LHCN-M2 (cell line): ENCODE data around the gene TNS1. TPM values are rescaled to one million over a fixed set of nuclear protein-coding genes. Genes with fewer than 3 reads are reported as not detected.

Experiments used
- DNase-seq: peaks from one replicate; pipeline ENCODE4 v3.0.0-alpha.2; 2012; ENCODE audit warnings: low read depth
- total RNA-seq: library from RNA; depleted of rRNA; stranded (reverse); fragments of >200 nt; gene quantifications from 2 replicates; pipeline ENCODE4 v1.2.3, GENCODE V29; 2014

TNS1 gene
- total RNA-seq, 1 experiment from 2014 or later, result 53.4 TPM

- DNase-seq, result peak; percentile 84
Measured at GRCh38 chr2:217899231-217900009, 103.4 kb downstream of the TNS1 start.

GRCh38 chr2:217897816-217898806 lies 104.7 kb downstream of the TNS1 start:
- no peak for DNase-seq

- DNase-seq, result no peak
Measured at GRCh38 chr2:217897091-217897715, 105.6 kb downstream of the TNS1 start.

- no peak for DNase-seq
Measured at GRCh38 chr2:217895070-217895635, 107.6 kb downstream of the TNS1 start.

GRCh38 chr2:217893440-217893839 lies 109.4 kb downstream of the TNS1 start:
- no peak for DNase-seq

GRCh38 chr2:217892560-217892959 lies 110.2 kb downstream of the TNS1 start:
- no peak for DNase-seq

GRCh38 chr2:217890445-217890844 lies 112.3 kb downstream of the TNS1 start:
- peak; percentile 90 for DNase-seq

- no peak for DNase-seq
Measured at GRCh38 chr2:217889656-217890055, 113.1 kb downstream of the TNS1 start.

- no peak for DNase-seq
Measured at GRCh38 chr2:217887841-217888701, 114.7 kb downstream of the TNS1 start.

- peak; percentile 60 for DNase-seq
Measured at GRCh38 chr2:217886720-217887309, 116.0 kb downstream of the TNS1 start.

GRCh38 chr2:217886091-217886490 lies 116.7 kb downstream of the TNS1 start:
- no peak for DNase-seq

- DNase-seq, result no peak
Measured at GRCh38 chr2:217884985-217885384, 117.8 kb downstream of the TNS1 start.

- DNase-seq, result peak; percentile 92
Measured at GRCh38 chr2:217880891-217881290, 121.9 kb downstream of the TNS1 start.

GRCh38 chr2:217880287-217880889 lies 122.4 kb downstream of the TNS1 start:
- DNase-seq, result peak; percentile 14

- no peak for DNase-seq
Measured at GRCh38 chr2:217878915-217879590, 123.7 kb downstream of the TNS1 start.

- DNase-seq, result no peak
Measured at GRCh38 chr2:217877866-217878265, 124.9 kb downstream of the TNS1 start.

GRCh38 chr2:217876253-217876570 lies 126.6 kb downstream of the TNS1 start:
- no peak for DNase-seq

- DNase-seq, result peak; percentile 19
Measured at GRCh38 chr2:217875556-217876252, 127.1 kb downstream of the TNS1 start.

GRCh38 chr2:217875138-217875537 lies 127.7 kb downstream of the TNS1 start:
- no peak for DNase-seq
